ENCODE measurements around the gene UIMC1. TPM values are rescaled to one million over a fixed set of nuclear protein-coding genes. Genes with fewer than 3 reads are reported as not detected.
"Not testable (repeated sequence)": the region's sequence is repeated elsewhere in the genome, so short reads cannot be mapped to it uniquely, and the experiment has no call there.

The UIMC1 gene
- total and polyA plus RNA-seq, 2 experiments from 2014 or later = 12.6 to 28.2 TPM

- Histone ChIP-seq H4K20me1 (ENCODE audit: insufficient read depth, poor library complexity, severe bottlenecking) (peaks cover 63% of the 10 kb centered on the region), H3K79me2 (peaks cover 75% of the 10 kb centered on the region), H3K36me3 (replicated peaks; ENCODE audit: insufficient read depth, low read depth) (no peaks in the 10 kb centered on the region), H3K9me2 (replicated peaks; ENCODE audit: insufficient read depth) (no peaks in the 10 kb centered on the region), H3K4me1 (ENCODE audit: insufficient read depth) (peaks cover 15% of the 10 kb centered on the region), H3K27ac (no peak overlapping the region), H2AFZ (no peak overlapping the region), H3K9me3 (ENCODE audit: low read depth) (no peaks in the 10 kb centered on the region), H3K4me3 (no peak overlapping the region), H3K27me3 (no peaks in the 10 kb centered on the region), H3K4me2 (peak overlapping the region; percentile 89)
- no peak for TF ChIP-seq EZH2 (IDR thresholded peaks at IDR 0.05; ENCODE audit: borderline replicate concordance)
- TF ChIP-seq, protein P1, sequence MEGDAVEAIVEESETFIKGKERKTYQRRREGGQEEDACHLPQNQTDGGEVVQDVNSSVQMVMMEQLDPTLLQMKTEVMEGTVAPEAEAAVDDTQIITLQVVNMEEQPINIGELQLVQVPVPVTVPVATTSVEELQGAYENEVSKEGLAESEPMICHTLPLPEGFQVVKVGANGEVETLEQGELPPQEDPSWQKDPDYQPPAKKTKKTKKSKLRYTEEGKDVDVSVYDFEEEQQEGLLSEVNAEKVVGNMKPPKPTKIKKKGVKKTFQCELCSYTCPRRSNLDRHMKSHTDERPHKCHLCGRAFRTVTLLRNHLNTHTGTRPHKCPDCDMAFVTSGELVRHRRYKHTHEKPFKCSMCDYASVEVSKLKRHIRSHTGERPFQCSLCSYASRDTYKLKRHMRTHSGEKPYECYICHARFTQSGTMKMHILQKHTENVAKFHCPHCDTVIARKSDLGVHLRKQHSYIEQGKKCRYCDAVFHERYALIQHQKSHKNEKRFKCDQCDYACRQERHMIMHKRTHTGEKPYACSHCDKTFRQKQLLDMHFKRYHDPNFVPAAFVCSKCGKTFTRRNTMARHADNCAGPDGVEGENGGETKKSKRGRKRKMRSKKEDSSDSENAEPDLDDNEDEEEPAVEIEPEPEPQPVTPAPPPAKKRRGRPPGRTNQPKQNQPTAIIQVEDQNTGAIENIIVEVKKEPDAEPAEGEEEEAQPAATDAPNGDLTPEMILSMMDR (IDR thresholded peaks at IDR 0.05; ENCODE audit: poor library complexity) = no peak
- TF ChIP-seq EZH2phosphoT487 (IDR thresholded peaks at IDR 0.05; ENCODE audit: low read depth, severe bottlenecking, unreplicated experiment) = no peak
- 84% methylated on average over 5 of the region's 5 CpGs for WGBS (ENCODE audit: low lambda C conversion rate, missing lambda C conversion rate)
- no peak for DNase-seq (ENCODE audit: low spot score)
Measured at GRCh38 chr5:177003649-177004048, 2.9 kb downstream of the UIMC1 start.

GRCh38 chr5:176999526-176999925 is 7.1 kb downstream of the UIMC1 start:
- H3K36me3 ChIP-seq (replicated peaks; ENCODE audit: insufficient read depth, low read depth); H3K4me2 ChIP-seq; H3K9me3 ChIP-seq (ENCODE audit: low read depth); H3K4me1 ChIP-seq (ENCODE audit: insufficient read depth); H3K4me3 ChIP-seq; H3K27me3 ChIP-seq; DNase-seq (ENCODE audit: low spot score); H3K27ac ChIP-seq; H3K9me2 ChIP-seq (replicated peaks; ENCODE audit: insufficient read depth); H2AFZ ChIP-seq: not testable (repeated sequence)
- H4K20me1 ChIP-seq (ENCODE audit: insufficient read depth, poor library complexity, severe bottlenecking) = peaks cover 85% of the 10 kb centered on the region
- H3K79me2 ChIP-seq = peaks cover 95% of the 10 kb centered on the region

GRCh38 chr5:176998828-176999227 is 7.8 kb downstream of the UIMC1 start:
- H2AFZ ChIP-seq = no peak overlapping the region
- peaks cover 4% of the 10 kb centered on the region for H3K4me1 ChIP-seq (ENCODE audit: insufficient read depth)
- H3K27me3 ChIP-seq = no peaks in the 10 kb centered on the region
- no peaks in the 10 kb centered on the region for H3K9me2 ChIP-seq (replicated peaks; ENCODE audit: insufficient read depth)
- H3K9me3 ChIP-seq (ENCODE audit: low read depth) = no peaks in the 10 kb centered on the region
- peaks cover 95% of the 10 kb centered on the region for H3K79me2 ChIP-seq
- no peaks in the 10 kb centered on the region for H3K36me3 ChIP-seq (replicated peaks; ENCODE audit: insufficient read depth, low read depth)
- H4K20me1 ChIP-seq (ENCODE audit: insufficient read depth, poor library complexity, severe bottlenecking) = peaks cover 78% of the 10 kb centered on the region
- H3K4me3 ChIP-seq = no peak overlapping the region
- TF ChIP-seq EZH2 (IDR thresholded peaks at IDR 0.05; ENCODE audit: borderline replicate concordance) = no peak
- TF ChIP-seq EZH2phosphoT487 (IDR thresholded peaks at IDR 0.05; ENCODE audit: low read depth, severe bottlenecking, unreplicated experiment) = no peak
- TF ChIP-seq, protein P1 (IDR thresholded peaks at IDR 0.05; ENCODE audit: poor library complexity) = no peak
- DNase-seq (ENCODE audit: low spot score) = no peak
- no peak overlapping the region for H3K4me2 ChIP-seq
- 97% methylated on average over 5 of the region's 5 CpGs for WGBS (ENCODE audit: low lambda C conversion rate, missing lambda C conversion rate)
- no peak overlapping the region for H3K27ac ChIP-seq

DNA sequence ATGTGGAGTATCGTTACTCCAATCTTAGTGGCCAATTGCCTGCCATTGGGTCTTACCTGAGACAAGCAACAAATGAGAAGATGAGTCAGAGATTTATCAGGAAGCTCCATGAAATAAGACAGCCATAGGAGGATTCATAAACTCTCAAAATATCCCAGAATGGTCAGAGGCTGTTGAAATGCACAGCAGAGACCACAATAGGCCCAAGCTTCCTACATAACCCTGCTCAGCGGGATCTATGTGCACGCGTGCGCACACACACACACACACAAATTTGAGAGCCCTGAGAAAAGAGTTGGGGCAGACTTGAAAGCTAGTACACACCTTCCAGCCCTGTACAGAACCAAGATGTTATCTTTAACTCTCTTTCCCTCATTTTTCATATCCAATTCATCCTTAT is 9.8 kb downstream of the UIMC1 start:
- H3K79me2 ChIP-seq = peaks cover 95% of the 10 kb centered on the region
- no peak for DNase-seq (ENCODE audit: low spot score)
- 95% methylated on average over 5 of the region's 5 CpGs for WGBS (ENCODE audit: low lambda C conversion rate, missing lambda C conversion rate)
- no peak overlapping the region for H3K4me2 ChIP-seq
- no peak overlapping the region for H2AFZ ChIP-seq
- no peaks in the 10 kb centered on the region for H3K27me3 ChIP-seq
- H3K27ac ChIP-seq = peak overlapping the region; percentile 28
- no peaks in the 10 kb centered on the region for H3K36me3 ChIP-seq (replicated peaks; ENCODE audit: insufficient read depth, low read depth)
- no peaks in the 10 kb centered on the region for H3K9me3 ChIP-seq (ENCODE audit: low read depth)
- H3K4me3 ChIP-seq = no peak overlapping the region
- H3K4me1 ChIP-seq (ENCODE audit: insufficient read depth) = peaks cover 6% of the 10 kb centered on the region
- H4K20me1 ChIP-seq (ENCODE audit: insufficient read depth, poor library complexity, severe bottlenecking) = peaks cover 65% of the 10 kb centered on the region
- H3K9me2 ChIP-seq (replicated peaks; ENCODE audit: insufficient read depth) = no peaks in the 10 kb centered on the region
- TF ChIP-seq, protein P1 (IDR thresholded peaks at IDR 0.05; ENCODE audit: poor library complexity) = no peak
- no peak for TF ChIP-seq EZH2 (IDR thresholded peaks at IDR 0.05; ENCODE audit: borderline replicate concordance)
- TF ChIP-seq EZH2phosphoT487 (IDR thresholded peaks at IDR 0.05; ENCODE audit: low read depth, severe bottlenecking, unreplicated experiment) = no peak
